ENCODE measurements around the gene MAGEF1.

DNA sequence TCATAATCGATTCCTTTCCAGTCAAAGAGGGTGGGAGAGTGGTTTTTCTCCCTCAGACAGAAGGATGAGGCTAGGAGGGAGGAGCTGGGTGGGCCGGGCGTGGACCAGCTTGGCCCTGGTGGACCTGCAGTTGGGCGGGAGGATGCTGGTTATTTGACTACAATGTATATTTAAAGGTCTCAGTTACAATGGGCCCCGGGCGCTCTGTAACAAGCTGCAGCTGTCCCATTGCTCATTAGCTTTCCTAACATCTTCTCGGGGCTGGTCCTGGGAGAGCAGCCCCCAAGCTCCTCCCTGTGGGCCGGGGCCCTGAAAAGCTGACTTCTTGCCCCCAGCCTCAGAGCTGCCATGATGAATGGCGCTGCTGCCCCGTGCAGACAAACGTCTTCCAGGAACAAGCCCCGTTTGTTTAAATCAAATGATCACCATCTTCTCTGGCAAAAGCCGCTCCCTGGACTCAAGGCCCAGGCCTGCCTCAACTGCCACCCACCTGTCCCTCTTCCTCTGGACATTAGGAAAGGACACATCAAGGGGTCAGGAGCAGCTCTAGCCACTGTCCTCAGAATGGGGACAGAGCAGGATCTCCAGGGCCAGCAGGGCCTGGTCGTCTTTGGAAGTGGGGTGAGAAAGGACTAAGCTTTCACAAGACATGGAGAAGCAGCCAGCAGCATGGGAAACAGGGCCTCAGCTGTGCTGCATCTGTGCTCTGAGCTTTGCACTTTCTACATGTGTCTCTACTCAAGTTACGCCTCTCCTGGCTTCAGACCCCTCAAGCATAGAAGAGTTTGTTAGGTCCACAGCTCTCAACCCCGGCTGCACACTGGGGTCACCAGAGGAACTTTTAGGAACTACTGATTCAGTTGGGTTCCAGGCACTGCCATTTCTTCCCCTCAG, 38.6 kb downstream of the MAGEF1 start:
- TF ChIP-seq, protein P1, sequence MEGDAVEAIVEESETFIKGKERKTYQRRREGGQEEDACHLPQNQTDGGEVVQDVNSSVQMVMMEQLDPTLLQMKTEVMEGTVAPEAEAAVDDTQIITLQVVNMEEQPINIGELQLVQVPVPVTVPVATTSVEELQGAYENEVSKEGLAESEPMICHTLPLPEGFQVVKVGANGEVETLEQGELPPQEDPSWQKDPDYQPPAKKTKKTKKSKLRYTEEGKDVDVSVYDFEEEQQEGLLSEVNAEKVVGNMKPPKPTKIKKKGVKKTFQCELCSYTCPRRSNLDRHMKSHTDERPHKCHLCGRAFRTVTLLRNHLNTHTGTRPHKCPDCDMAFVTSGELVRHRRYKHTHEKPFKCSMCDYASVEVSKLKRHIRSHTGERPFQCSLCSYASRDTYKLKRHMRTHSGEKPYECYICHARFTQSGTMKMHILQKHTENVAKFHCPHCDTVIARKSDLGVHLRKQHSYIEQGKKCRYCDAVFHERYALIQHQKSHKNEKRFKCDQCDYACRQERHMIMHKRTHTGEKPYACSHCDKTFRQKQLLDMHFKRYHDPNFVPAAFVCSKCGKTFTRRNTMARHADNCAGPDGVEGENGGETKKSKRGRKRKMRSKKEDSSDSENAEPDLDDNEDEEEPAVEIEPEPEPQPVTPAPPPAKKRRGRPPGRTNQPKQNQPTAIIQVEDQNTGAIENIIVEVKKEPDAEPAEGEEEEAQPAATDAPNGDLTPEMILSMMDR (IDR thresholded peaks at IDR 0.05) = no peak
- TF ChIP-seq EZH2 (IDR thresholded peaks at IDR 0.05; ENCODE audit: borderline replicate concordance, insufficient read depth, low read depth, low read length, poor library complexity, severe bottlenecking) = no peak
